Measurements from ENCODE around the gene ZNF800. TPM values are rescaled to one million over a fixed set of nuclear protein-coding genes. Genes with fewer than 3 reads are reported as not detected.

ZNF800 gene
- total and polyA plus RNA-seq, 2 of the 8 experiments (the other 6 are each of a cell fraction or from before 2014, with no cell fraction given) = 1.0 to 6.5 TPM

DNA sequence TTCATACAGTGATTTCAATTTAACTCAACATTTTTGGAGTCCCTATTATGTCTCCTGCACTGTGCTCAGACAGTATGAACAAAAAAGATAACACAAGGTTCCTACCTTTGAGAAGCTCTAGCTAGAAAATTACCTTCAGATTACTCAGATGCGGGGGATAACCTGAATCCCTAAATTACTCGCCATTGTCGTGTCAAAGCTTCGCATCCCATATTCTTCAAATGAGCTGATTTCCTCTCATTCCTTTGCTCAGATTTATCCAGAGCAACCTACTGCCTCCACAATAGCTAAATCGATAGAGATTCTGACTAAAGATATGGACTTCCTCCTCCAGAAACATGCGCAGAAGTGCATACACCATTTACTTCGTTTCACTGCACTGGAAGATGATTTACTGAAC lies 42.6 kb downstream of the ZNF800 start:
- ChIA-PET CTCF (ENCODE audit: partially characterized antibody) (interaction anchor here (0.9 to 2.8 kb wide), 8 partner anchors 10 to 96 kb away, joined by 3 to 15 read pairs (median 6); no protein-coding TSS in a partner anchor), POLR2A (ENCODE audit: partially characterized antibody) (interaction anchor here (1.6 kb wide), 1 partner anchor 42 kb away, joined by 7 read pairs; the partner anchor contains the start of gene ZNF800)
- Histone ChIP-seq H2BK120ac (replicated peaks; ENCODE audit: low read depth, low read length) (no peak overlapping the region), H2AFZ (ENCODE audit: low read length) (no peak overlapping the region), H2BK20ac (ENCODE audit: low read length) (no peak overlapping the region), H3K9me3 (ENCODE audit: insufficient read depth in 2 of 2, low read depth in 1 of 2, low read length in 1 of 2) (no peaks in the 10 kb centered on the region), H3K14ac (ENCODE audit: insufficient read length) (no peak overlapping the region), H3K79me2 (ENCODE audit: control insufficient read depth in 1 of 2, insufficient read depth in 2 of 2, low read length in 2 of 2) (no peaks in the 10 kb centered on the region), H4K5ac (ENCODE audit: insufficient read length, low read depth, low read length) (no peak overlapping the region), H3K4me2 (ENCODE audit: insufficient read depth in 1 of 2, low read depth in 2 of 2, low read length in 2 of 2) (no peak overlapping the region), H3K4ac (replicated peaks; ENCODE audit: insufficient read length, low read depth, low read length) (no peak overlapping the region), H3K27ac (ENCODE audit: low read depth, low read length) (no peak overlapping the region), H4K91ac (replicated peaks; ENCODE audit: insufficient read length, low read length) (no peak overlapping the region), H3K4me3 (ENCODE audit: extremely low read depth in 1 of 4, insufficient read depth in 2 of 4, low read depth in 3 of 4, low read length in 4 of 4) (no peak overlapping the region), H3K23ac (ENCODE audit: insufficient read length) (no peak overlapping the region), H3K27me3 (replicated peaks in 1 of 4; ENCODE audit: control insufficient read depth in 3 of 4, extremely low read depth in 1 of 4, insufficient read depth in 3 of 4, low read length in 3 of 4) (peaks cover 7 to 26% (median 16%) of the 10 kb centered on the region in 4 experiments), H4K8ac (ENCODE audit: extremely low read depth, insufficient read depth, low read length) (no peak overlapping the region), H3K79me1 (ENCODE audit: low read depth, low read length) (no peaks in the 10 kb centered on the region), H3K4me1 (replicated peaks in 1 of 4; ENCODE audit: control insufficient read depth in 3 of 4, insufficient read depth in 4 of 4, low read length in 3 of 4) (peaks cover 0 to 2% (median under 1%) of the 10 kb centered on the region in 4 experiments; a peak in 1 of 7 replicates), H4K20me1 (replicated peaks in 1 of 2; ENCODE audit: control insufficient read depth in 1 of 2, insufficient read depth in 2 of 2, low read length in 2 of 2) (no peaks in the 10 kb centered on the region), H2BK5ac (ENCODE audit: low read depth, low read length) (no peak overlapping the region), H3K36me3 (ENCODE audit: control insufficient read depth in 2 of 4, insufficient read depth in 4 of 4, low read length in 3 of 4) (no peaks in the 10 kb centered on the region), H3K9ac (replicated peaks in 1 of 4; ENCODE audit: extremely low read depth in 1 of 4, low read depth in 3 of 4, low read length in 3 of 4) (no peak overlapping the region), H3K18ac (ENCODE audit: extremely low read depth, low read length) (no peak overlapping the region), H3K23me2 (ENCODE audit: low read depth, low read length) (no peaks in the 10 kb centered on the region), H2BK15ac (ENCODE audit: low read length) (no peak overlapping the region), H2AK5ac (ENCODE audit: low read depth, low read length) (no peak overlapping the region), H3K56ac (replicated peaks; ENCODE audit: insufficient read length, low read depth, low read length) (no peak overlapping the region), H2BK12ac (ENCODE audit: low read depth, low read length) (no peak overlapping the region)
- no peak for DNase-seq (ENCODE audit: low read depth in 1 of 2, low spot score in 2 of 2)
- TF ChIP-seq KDM4A (IDR thresholded peaks at IDR 0.05; ENCODE audit: low read depth, low read length, severe bottlenecking) = no peak
- no peak for TF ChIP-seq ATF3 (IDR thresholded peaks at IDR 0.05; ENCODE audit: insufficient read depth, low read depth, low read length)
- no peak for TF ChIP-seq TCF12 (IDR thresholded peaks at IDR 0.05; ENCODE audit: low read depth, low read length)
- TF ChIP-seq CTBP2 (IDR thresholded peaks at IDR 0.05; ENCODE audit: borderline replicate concordance, insufficient read depth, insufficient read length, low read length) = no peak
- WGBS, 2 experiments (ENCODE audit: extremely low coverage in 1 of 2, insufficient coverage in 1 of 2, insufficient read length in 1 of 2, insufficient replicate concordance in 2 of 2, low coverage in 1 of 2, low lambda C conversion rate in 2 of 2, missing lambda C conversion rate in 1 of 2) = 94% methylated on average over 7 of the region's 7 CpGs; no CpG with 5 or more reads in 1 of the 2 experiments
- no peak for FAIRE-seq
